NCI-H446 treated with DMSO at 0.1 percent for 48 hours (cell line): Measurements from ENCODE around the gene CRYGC.
"Not testable (repeated sequence)": the region's sequence is repeated elsewhere in the genome, so short reads cannot be mapped to it uniquely, and the experiment has no call there.

ENCODE experiments used
- DNase-seq: peaks from one replicate; lab custom pipeline; 2025; lab: John Stamatoyannopoulos, UW

Gene CRYGC

GRCh38 chr2:208129744-208130711 is at the start of gene CRYGC:
Gene CRYGC, minus strand, starts transcription at chr2:208129828. Its CDS starts 36 bp downstream, at chr2:208129792.
- no peak for DNase-seq

- no peak for DNase-seq
Observed at GRCh38 chr2:208179028-208179609, 49.5 kb upstream of the CRYGC start.

GRCh38 chr2:208175840-208176153 is 46.2 kb upstream of the CRYGC start:
- no peak for DNase-seq

- peak; percentile 45 for DNase-seq
Observed at GRCh38 chr2:208175069-208175839, 45.6 kb upstream of the CRYGC start.

- DNase-seq, result no peak
Observed at GRCh38 chr2:208174144-208174543, 44.5 kb upstream of the CRYGC start.

GRCh38 chr2:208172125-208172524 is 42.5 kb upstream of the CRYGC start:
- no peak for DNase-seq

- no peak for DNase-seq
Observed at GRCh38 chr2:208164951-208165755, 35.5 kb upstream of the CRYGC start.

- DNase-seq, result no peak
Observed at GRCh38 chr2:208163489-208163888, 33.9 kb upstream of the CRYGC start, which contains the start of gene CRYGA. Gene CRYGA, minus strand, starts transcription at chr2:208163589. Its CDS starts 33 bp downstream, at chr2:208163556.

- DNase-seq, result no peak
Observed at GRCh38 chr2:208156439-208156838, 26.8 kb upstream of the CRYGC start.

GRCh38 chr2:208153156-208153555 is 23.5 kb upstream of the CRYGC start:
- no peak for DNase-seq

- no peak for DNase-seq
Observed at GRCh38 chr2:208150956-208151355, 21.3 kb upstream of the CRYGC start.

- DNase-seq, result no peak
Observed at GRCh38 chr2:208150094-208150493, 20.5 kb upstream of the CRYGC start.

- DNase-seq, result no peak
Observed at GRCh38 chr2:208148803-208149202, 19.2 kb upstream of the CRYGC start.

- DNase-seq, result no peak
Observed at GRCh38 chr2:208147759-208148158, 18.1 kb upstream of the CRYGC start.

GRCh38 chr2:208147008-208147407 is 17.4 kb upstream of the CRYGC start:
- no peak for DNase-seq

GRCh38 chr2:208146006-208146405 is 16.4 kb upstream of the CRYGC start, which contains the start of gene CRYGB:
Gene CRYGB, minus strand, starts transcription at chr2:208146158. Its CDS starts 38 bp downstream, at chr2:208146120.
- DNase-seq, result no peak

GRCh38 chr2:208142925-208143799 is 13.5 kb upstream of the CRYGC start:
- DNase-seq, result no peak

GRCh38 chr2:208142240-208142924 is 12.8 kb upstream of the CRYGC start:
- peak; percentile 5 for DNase-seq

- DNase-seq, result no peak
Observed at GRCh38 chr2:208139447-208139846, 9.8 kb upstream of the CRYGC start.

GRCh38 chr2:208138334-208138733 is 8.7 kb upstream of the CRYGC start:
- not testable (repeated sequence) for DNase-seq
